ENCODE measurements around the gene GPR82. TPM values are rescaled to one million over a fixed set of nuclear protein-coding genes. Genes with fewer than 3 reads are reported as not detected.
A peak's percentile ranks its signal among the peaks of the same experiment; 100 is the strongest.

Gene GPR82
- total and polyA plus RNA-seq, 10 of the 15 experiments (the other 5 are each of a cell fraction or from before 2014, with no cell fraction given) = 0.23 to 1.7 (median 0.56) TPM

DNA sequence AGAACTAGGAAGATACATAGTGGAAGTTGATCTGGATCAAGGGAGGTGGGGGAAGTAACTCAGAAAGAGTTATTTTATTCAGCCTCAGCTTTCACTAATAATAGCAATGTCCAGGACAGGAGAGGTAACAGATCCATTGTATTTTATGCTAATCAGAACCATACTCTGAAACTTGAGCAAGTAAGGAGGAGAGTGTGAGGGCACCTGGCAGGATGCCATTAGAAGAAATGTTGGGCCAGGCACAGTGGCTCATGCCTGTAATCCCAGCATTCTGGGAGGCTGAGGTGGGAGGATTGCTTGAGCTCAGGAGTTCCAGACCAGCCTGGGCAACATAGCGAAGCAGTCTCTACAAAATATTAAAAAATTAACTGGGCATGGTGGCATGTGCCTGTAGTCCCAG is 18.9 kb upstream of the GPR82 start:
- ATAC-seq (no peak), FAIRE-seq (no peak), DNase-seq (ENCODE audit: low read depth, low spot score) (no peak)
- peak overlapping the region; percentile 25; the same call in 1 of the 2 replicates for H3K4me2 ChIP-seq (ENCODE audit: control insufficient read depth, insufficient read depth)
- no TSS peak for BruUV-seq (replicated peaks)
- H3K4me1 ChIP-seq (ENCODE audit: control insufficient read depth, insufficient read depth, low read length) = peaks cover 26% of the 10 kb centered on the region
- H3K27me3 ChIP-seq (replicated peaks in 1 of 2; ENCODE audit: control insufficient read depth in 2 of 2, insufficient read depth in 2 of 2, low read length in 1 of 2) = no peaks in the 10 kb centered on the region
- intact Hi-C loops (cut with micrococcal nuclease; ENCODE audit: unreplicated experiment) (no loop called here), in situ Hi-C loops (cut with MboI) (no loop called here)
- peak overlapping the region; percentile 47; the same call in 1 of the 2 replicates for H3K27ac ChIP-seq (ENCODE audit: control insufficient read depth, insufficient read depth)
- H3K79me2 ChIP-seq (ENCODE audit: control insufficient read depth, insufficient read depth, low read length) = no peaks in the 10 kb centered on the region
- ChIA-PET SMC1A (ENCODE audit: uncharacterized antibody, unreplicated experiment) (interaction anchor here (0.8 to 2.0 kb wide), 7 partner anchors 13 to 110 kb away, joined by 3 to 5 read pairs (median 4); no protein-coding TSS in a partner anchor), POLR2A (interaction anchor here (1.7 kb wide), 1 partner anchor 26 kb away, joined by 5 read pairs; no protein-coding TSS in a partner anchor), RAD21 (ENCODE audit: unreplicated experiment) (interaction anchor here (0.8 to 1.8 kb wide), 3 partner anchors 11 to 25 kb away, joined by 3 to 5 read pairs (median 4); no protein-coding TSS in a partner anchor), CTCF (interaction anchor here (1.2 to 2.1 kb wide), 2 partner anchors 15 to 17 kb away, joined by 3 to 6 read pairs; no protein-coding TSS in a partner anchor)
- no peak overlapping the region for H3K9ac ChIP-seq (ENCODE audit: control insufficient read depth, insufficient read depth, low read length)
- no peaks in the 10 kb centered on the region for H4K20me1 ChIP-seq (ENCODE audit: control insufficient read depth, insufficient read depth)
- TF ChIP-seq SP1 (IDR thresholded peaks at IDR 0.05; ENCODE audit: low read depth, low read length) (no peak), TCF7 (IDR thresholded peaks at IDR 0.05; ENCODE audit: borderline replicate concordance) (no peak), MEF2A (IDR thresholded peaks at IDR 0.05; ENCODE audit: insufficient read depth, low read depth, low read length) (no peak), SIN3A (IDR thresholded peaks at IDR 0.05; ENCODE audit: low read depth, low read length) (no peak)
- TF ChIP-seq, protein P1, sequence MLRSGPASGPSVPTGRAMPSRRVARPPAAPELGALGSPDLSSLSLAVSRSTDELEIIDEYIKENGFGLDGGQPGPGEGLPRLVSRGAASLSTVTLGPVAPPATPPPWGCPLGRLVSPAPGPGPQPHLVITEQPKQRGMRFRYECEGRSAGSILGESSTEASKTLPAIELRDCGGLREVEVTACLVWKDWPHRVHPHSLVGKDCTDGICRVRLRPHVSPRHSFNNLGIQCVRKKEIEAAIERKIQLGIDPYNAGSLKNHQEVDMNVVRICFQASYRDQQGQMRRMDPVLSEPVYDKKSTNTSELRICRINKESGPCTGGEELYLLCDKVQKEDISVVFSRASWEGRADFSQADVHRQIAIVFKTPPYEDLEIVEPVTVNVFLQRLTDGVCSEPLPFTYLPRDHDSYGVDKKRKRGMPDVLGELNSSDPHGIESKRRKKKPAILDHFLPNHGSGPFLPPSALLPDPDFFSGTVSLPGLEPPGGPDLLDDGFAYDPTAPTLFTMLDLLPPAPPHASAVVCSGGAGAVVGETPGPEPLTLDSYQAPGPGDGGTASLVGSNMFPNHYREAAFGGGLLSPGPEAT (IDR thresholded peaks at IDR 0.05; ENCODE audit: low read depth) = no peak
- TF ChIP-seq, protein P2, sequence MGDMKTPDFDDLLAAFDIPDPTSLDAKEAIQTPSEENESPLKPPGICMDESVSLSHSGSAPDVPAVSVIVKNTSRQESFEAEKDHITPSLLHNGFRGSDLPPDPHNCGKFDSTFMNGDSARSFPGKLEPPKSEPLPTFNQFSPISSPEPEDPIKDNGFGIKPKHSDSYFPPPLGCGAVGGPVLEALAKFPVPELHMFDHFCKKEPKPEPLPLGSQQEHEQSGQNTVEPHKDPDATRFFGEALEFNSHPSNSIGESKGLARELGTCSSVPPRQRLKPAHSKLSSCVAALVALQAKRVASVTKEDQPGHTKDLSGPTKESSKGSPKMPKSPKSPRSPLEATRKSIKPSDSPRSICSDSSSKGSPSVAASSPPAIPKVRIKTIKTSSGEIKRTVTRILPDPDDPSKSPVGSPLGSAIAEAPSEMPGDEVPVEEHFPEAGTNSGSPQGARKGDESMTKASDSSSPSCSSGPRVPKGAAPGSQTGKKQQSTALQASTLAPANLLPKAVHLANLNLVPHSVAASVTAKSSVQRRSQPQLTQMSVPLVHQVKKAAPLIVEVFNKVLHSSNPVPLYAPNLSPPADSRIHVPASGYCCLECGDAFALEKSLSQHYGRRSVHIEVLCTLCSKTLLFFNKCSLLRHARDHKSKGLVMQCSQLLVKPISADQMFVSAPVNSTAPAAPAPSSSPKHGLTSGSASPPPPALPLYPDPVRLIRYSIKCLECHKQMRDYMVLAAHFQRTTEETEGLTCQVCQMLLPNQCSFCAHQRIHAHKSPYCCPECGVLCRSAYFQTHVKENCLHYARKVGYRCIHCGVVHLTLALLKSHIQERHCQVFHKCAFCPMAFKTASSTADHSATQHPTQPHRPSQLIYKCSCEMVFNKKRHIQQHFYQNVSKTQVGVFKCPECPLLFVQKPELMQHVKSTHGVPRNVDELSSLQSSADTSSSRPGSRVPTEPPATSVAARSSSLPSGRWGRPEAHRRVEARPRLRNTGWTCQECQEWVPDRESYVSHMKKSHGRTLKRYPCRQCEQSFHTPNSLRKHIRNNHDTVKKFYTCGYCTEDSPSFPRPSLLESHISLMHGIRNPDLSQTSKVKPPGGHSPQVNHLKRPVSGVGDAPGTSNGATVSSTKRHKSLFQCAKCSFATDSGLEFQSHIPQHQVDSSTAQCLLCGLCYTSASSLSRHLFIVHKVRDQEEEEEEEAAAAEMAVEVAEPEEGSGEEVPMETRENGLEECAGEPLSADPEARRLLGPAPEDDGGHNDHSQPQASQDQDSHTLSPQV (IDR thresholded peaks at IDR 0.05) = no peak
- no peaks in the 10 kb centered on the region for H3K36me3 ChIP-seq (ENCODE audit: control insufficient read depth in 2 of 2, insufficient read depth in 2 of 2, low read length in 1 of 2)
- no peak overlapping the region for H2AFZ ChIP-seq (ENCODE audit: control insufficient read depth, low read depth, low read length)
- H3K9me3 ChIP-seq (replicated peaks; ENCODE audit: control insufficient read depth, insufficient read depth, low read length) = no peaks in the 10 kb centered on the region
- WGBS (ENCODE audit: insufficient coverage, insufficient replicate concordance, low lambda C conversion rate, missing lambda C conversion rate) = 50% methylated on average over 1 of the region's 1 CpG
- no peak overlapping the region for H3K4me3 ChIP-seq

Measured in GM12878 (cell line).